ENCODE data around the gene KLC3.
"Not testable (repeated sequence)": the region's sequence is repeated elsewhere in the genome, so short reads cannot be mapped to it uniquely, and the experiment has no call there.

The KLC3 gene

DNA sequence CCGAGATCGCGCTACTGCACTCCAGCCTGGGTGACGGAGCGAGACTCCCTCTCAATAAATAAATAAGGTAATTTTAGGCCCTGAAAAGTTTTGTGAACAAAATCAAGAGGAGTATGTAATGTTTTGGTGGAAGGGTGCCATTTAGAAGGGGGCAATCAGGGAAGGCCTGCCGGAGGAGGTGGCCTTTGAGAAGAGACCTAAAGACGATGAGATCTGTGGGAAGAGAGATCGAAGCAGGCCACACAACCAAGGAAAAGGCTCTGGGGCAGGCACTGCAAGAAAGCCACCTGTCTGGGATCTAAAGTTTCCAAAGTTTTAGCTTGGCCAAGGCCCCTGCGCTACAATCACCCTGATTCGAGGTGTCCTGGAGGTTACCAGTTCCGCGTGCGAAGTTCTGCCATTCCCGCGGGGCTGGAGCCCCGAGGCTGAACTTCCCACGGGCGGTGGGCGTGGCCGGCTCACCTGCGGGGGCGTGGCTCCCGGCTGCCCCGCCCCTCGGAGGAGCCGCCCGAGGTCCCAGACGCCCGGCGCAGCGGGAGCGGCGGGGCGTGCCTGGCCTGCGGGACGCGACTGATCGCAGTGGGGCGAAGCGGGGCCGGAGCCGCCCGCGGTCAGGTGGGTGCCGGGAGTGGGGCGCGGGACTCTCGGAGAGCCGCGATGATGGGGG, at the start of gene KLC3:
Gene KLC3, plus strand, starts transcription at position 519 of the 667 bp plus-strand sequence. CDS start 4,792 bp downstream, outside the sequence.
- peak; percentile 79 for DNase-seq (ENCODE audit: low spot score)

DNA sequence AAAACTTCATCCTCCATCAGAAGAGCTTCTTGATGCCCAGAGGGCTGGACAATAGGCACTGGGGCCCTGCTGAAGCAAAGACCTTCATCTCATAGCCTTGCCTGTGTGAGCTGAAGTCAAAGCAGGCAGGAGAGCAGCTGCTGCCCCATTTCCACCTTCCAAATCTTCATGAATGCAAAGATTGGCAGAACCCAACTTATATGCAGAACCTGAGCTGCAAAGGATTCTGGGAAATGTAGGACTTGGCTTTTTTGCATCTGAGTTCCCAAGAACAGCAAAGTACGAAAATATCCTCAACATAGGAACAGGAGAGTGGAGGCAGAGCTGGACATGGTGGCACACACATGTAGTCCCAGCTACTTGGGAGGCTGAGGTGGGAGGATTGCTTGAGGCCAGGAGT, 48.7 kb upstream of the KLC3 start:
- DNase-seq (ENCODE audit: low spot score), result no peak

DNA sequence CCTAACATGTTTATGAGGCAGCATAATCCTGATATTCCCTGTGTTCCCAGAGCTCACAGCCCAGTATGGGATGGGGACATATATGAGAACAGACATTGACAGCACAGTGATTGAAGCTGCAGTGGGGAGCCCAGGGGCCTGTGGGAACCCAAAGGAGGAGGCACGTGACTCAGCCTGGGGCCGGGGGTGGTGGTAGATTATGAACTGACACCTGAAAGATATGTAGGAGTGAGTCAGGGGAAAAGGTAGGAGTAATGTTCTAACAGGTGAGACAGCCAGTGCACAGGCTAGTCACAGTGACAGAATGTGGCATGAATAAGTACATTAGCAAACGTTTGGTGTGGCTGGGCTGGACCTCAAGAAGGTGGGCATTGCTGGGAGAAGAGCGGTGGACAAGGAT, 46.9 kb upstream of the KLC3 start:
- no peak for DNase-seq (ENCODE audit: low spot score)

DNA sequence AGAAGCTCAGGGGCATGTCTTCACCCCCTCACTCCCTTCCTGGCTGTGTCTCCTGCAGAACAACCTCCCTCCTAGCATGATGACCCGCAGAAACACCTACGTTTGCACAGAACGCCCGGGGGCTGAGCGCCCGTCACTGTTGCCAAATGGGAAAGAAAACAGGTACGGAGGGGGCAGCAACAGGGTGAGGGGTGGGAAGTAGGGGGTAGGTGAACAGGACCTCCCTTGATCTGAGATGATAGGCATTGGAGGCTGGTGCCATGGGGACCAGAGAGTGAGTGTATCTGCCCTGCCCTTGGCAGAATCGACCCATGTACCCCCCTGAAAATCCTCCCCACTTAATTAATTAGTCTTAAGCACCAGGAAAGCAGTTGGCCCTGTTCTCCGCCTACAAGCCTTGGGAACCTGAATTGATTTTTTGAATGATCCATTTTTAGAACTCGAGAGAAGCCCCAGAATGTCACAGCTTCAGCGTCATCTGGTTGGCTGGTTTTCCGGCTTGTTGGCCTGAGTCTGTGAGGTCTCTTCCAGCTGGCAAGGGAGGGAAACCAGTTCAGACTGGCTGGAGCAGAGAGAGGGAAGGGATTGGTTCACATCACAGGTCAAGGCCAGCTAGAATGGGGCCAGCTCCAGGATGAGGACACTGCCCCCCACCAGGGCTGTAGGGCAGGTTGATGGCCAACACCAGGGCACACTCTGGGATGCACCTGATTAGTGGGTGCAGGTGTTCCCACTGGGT, 46.1 kb upstream of the KLC3 start:
- DNase-seq (ENCODE audit: low spot score), result no peak

DNA sequence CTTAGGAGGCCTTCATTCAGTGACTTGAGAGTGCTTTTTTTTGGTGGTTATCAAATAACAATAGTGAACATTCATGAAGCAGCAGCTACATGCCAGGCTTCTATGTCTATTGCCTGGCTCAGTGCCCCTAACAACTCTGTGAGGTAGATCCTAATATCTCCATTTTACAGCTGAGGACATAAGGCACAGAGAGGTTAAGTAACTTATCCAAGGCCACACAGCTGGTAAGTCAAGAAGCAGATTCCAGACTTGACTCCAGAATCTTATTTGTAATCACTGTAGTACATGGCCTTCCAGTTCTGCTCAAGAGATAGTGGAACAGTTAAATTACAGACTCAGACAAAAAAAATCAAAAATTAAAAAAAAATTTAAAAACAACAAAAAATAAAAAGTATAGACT, 44.7 kb upstream of the KLC3 start:
- no peak for DNase-seq (ENCODE audit: low spot score)

DNA sequence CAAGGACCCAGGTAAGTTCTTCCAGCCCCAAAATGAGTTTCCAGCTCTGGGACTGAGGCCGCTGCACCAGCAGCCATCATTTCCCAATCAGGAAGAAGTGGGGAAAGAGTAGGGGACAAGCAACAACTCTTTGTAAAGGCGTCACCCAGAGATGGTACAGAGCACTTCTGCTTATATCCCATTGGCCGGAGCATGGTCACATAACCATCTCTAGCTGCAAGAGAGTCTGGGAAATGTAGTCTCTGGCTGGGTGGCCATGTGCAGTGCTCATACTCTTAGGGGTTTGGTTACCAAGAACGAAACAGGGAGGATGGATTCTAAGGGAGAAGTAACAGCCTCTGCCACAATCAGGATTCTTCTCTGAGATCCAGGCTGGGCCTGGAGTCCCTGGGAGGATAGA, 44.2 kb upstream of the KLC3 start:
- no peak for DNase-seq (ENCODE audit: low spot score)

DNA sequence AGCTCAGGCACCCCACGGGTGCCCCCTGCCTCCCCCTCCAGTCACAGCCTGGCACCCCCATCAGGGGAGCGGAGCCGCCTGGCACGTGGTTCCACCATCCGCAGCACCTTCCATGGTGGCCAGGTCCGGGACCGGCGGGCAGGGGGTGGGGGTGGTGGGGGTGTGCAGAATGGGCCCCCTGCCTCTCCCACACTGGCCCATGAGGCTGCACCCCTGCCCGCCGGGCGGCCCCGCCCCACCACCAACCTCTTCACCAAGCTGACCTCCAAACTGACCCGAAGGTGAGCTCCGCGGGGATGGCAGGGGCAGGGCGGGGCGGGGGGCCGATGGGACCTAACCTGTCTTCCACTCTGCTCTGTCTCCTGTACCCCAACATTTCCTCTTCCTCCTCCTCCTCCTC, 42.9 kb upstream of the KLC3 start:
- no peak for DNase-seq (ENCODE audit: low spot score)

DNA sequence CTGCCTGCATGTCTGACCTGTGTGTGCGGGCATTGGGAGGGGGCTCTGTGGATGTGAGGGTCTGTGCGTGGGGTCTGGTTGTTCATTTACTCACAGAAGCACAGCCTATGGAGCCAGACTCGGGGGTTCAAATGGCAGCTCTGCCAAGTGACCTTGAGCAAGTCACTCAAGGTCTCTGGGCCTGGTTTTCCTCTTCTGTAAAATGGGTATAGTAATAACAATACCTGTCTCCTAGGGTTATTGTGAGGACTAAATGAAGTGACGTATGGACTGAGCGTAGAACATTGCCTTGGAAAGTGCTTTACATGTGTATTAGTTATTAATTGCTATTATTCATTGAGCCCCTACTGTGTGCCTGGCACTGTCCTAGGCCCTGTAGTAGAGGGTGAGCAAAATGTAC, 42.3 kb upstream of the KLC3 start:
- DNase-seq (ENCODE audit: low spot score), result no peak

DNA sequence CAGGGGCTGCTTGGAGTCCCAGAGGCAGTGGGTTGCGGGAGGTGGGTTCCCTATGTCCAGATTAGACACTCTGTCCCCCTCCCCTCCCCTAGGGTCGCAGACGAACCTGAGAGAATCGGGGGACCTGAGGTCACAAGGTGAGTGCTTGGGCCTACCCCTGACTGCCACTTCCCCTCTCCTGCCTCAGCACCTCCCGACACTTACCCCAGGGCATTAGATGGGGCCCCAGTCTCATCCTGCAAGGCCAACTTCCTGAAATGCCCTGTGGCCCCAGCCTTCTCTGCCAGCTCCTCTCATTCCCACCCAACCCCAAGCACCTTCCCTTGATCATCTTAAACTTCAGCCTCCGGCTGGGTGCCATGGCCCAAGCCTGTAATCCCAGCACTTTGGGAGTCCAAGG, 40.8 kb upstream of the KLC3 start:
- no peak for DNase-seq (ENCODE audit: low spot score)

DNA sequence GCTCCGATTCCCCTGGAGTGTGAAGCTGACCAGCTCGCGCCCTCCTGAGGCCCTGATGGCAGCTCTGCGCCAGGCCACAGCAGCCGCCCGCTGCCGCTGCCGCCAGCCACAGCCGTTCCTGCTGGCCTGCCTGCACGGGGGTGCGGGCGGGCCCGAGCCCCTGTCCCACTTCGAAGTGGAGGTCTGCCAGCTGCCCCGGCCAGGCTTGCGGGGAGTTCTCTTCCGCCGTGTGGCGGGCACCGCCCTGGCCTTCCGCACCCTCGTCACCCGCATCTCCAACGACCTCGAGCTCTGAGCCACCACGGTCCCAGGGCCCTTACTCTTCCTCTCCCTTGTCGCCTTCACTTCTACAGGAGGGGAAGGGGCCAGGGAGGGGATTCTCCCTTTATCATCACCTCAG, 38.1 kb upstream of the KLC3 start:
- no peak for DNase-seq (ENCODE audit: low spot score)

DNA sequence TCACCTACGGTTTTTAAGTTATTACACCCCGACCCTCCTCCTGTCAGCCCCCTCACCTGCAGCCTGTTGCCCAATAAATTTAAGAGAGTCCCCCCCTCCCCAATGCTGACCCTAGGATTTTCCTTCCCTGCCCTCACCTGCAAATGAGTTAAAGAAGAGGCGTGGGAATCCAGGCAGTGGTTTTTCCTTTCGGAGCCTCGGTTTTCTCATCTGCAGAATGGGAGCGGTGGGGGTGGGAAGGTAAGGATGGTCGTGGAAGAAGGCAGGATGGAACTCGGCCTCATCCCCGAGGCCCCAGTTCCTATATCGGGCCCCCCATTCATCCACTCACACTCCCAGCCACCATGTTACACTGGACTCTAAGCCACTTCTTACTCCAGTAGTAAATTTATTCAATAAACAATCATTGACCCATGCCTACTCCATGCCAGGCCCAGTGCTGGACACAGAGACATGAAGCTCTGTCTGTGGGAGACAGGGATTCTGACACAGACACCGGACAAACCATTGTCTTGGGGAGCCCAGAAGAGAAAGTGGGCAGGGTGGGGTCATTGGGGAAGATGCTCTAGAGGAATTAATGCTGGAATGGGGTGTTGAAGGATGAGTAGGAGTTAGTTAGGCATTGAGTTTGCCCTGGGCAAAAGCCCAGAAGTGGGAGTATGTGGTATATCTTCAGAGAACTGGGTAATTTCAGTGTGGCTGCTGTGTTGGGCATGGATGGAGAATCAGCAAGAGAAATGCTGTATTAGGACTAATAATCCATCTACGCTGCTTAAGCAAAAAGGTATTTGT, 37.1 kb upstream of the KLC3 start:
- DNase-seq (ENCODE audit: low spot score), result no peak

DNA sequence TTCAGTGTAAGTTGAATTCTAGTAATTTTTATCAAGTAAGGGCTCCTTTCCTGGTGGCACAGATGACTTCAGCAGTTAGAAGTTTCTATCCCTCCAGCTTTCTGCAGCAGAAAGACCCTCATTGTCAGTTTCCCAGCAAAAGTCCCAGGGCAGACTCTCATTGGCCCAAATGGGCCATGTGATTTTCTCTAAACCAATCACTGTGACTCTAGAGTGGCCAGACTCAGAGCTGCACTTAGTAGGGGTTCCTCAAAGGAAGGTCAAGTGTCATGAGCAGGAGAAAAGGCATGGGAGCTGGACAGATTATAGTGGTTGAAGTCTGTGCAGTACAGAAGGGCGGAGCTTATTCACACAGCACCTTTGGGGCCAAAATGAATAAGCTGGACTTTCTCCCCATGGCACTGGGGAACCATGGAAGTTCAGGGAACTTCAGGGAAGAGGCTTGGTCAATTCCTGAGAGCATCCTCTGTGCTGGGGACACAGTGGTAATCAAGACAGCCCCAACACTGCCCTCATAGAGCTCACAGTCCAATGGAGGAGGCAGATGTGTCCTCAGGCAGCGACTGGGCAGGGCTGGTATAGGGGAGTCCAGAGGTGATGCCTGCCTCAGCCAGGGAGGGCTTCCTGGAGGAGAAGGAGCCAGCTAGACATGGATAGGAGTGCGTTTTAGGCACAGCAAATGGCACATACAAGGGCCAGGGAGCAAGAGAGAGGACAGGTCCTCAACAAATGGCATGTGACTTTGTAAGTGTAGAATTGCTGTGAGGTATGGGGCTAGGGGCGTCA, 36.2 kb upstream of the KLC3 start:
- DNase-seq (ENCODE audit: low spot score), result no peak

DNA sequence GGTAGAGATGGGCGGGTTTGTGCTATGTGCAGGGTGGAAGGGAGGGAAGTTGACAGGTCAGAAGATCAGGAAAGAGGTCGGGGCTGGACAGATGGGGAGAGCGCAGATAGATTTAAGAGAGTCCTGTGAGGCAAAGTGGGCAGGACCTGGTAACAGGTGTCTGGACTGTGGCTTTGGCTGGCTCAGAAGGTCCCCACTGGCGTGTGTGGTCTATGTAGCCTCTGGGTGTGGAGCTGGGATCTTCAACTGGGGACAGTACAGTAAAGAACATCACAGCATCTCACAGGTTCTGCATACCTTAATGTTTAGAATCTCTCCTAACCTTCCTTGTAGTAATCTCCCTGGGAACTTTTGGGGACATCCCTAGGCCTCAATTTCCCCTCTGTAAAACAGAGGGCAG, 35.5 kb upstream of the KLC3 start:
- no peak for DNase-seq (ENCODE audit: low spot score)

DNA sequence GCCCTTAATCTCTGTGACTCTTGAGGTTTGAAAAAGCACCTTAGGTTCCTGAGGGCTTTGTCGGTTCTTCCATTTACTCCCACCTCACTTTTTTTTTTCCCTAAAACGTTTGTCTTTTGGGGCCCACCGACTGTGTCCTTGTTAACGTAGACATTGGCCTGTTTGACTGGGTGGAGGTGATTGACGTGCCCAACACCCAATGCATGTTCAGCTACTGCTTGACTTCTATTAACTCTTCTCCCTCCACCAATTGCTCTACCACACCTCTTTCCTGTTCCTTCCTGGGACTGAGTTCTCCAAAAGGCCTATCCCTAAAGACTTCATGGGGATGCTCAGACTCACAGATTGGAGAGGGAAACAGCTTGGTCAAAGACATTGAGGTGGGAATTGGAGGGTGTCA, 35.1 kb upstream of the KLC3 start:
- no peak for DNase-seq (ENCODE audit: low spot score)

DNA sequence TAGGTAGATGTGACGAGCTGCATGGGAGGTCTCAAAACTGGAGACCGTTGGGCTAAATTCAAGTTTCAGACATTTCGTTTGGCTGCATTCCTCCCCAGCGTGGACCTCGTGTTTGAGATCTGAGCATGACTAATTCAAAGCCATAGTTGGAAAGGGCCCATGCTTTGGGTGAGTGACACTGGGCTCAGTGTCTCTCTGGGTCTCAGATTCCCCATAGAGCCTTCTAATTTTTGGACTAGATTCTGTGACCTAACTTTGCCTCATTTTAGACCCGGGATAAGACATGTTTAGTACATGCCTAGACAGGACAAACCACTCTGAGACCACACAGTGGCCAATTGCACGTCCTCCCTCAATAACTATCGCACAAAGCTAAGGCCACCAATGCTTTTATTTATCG, 34.5 kb upstream of the KLC3 start:
- DNase-seq (ENCODE audit: low spot score), result no peak

DNA sequence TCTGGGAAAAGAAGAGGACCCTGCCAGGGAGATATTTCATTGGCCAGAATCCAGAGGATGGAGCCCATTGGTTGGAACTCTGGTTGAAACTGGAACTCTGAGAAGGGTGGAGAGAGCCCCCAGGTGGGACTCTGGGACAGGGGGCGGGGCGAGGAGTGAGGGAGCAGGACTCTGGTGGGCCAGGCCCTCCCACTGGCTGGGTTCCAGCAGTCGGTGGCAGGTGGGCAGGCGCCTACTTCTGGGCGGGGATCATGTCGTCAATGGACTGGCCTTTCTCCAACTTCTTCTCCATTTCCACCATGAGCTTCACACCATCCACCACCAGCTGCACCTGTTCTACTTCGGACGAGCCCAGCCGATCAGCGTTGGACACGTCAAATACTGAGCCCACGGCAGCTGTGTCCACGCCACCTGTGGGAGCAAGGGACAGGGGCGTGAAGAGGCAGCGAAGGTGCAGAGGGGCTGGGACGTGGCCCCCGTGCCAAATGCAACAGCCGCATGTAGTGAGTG, 34.0 kb upstream of the KLC3 start:
- no peak for DNase-seq (ENCODE audit: low spot score)

DNA sequence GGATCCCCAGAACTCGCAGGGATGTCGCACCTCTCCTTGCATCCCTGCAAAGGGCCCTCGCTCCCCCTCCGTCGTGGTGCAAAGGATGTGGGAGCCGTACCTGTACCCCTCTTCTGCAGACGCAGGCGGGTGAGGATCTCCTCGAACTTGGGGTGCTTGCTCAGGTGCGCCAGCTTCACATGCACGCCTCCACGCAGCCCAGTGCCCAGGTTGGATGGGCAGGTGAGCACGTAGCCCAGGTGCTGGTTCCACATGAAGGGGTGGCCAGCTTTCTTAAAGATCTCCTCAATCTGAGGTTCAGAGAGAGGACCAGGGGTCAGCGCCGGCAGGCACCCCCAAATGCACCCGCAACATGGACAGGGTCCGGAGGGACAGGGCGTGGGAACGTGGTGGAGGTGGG, 33.2 kb upstream of the KLC3 start:
- DNase-seq (ENCODE audit: low spot score), result no peak

DNA sequence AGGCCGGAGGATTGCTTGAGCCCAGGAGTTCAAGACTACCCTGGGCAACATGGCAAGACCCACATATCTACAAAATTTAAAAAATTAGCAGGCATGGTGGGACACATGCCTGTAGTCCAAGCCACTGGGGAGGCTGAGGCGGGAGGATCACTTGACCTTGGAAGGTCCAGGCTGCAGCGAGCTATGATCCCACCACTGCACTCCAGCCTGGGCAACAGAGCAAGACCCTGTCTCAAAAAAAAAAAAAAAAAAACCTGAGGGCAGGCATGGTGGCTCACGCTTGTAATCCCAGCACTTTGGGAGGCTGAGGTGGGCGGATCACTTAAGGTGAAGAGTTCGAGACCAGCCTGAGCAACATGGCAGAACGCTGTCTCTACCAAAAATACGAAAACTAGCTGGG, 31.2 kb upstream of the KLC3 start:
- not testable (repeated sequence) for DNase-seq (ENCODE audit: low spot score)

DNA sequence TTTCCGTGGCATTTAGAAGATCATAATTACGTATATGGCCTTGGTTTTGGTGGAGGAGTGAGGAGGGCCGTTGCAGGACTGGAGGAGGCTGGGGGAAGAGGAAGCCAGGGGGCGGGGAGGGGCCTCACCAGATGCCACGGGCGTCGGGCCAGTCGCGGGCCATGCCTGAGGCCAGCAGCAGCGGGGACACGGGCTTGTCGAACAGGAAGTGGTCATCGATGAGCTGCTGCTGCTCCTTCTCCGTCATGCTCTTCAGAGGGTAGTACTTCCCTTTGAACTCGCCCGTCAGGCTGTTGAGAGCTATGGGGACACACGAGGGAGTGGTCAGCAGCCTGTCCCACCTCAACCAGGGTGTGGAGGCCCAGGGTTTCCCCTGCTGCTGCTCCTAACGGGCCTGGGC, 28.9 kb upstream of the KLC3 start:
- no peak for DNase-seq (ENCODE audit: low spot score)

DNA sequence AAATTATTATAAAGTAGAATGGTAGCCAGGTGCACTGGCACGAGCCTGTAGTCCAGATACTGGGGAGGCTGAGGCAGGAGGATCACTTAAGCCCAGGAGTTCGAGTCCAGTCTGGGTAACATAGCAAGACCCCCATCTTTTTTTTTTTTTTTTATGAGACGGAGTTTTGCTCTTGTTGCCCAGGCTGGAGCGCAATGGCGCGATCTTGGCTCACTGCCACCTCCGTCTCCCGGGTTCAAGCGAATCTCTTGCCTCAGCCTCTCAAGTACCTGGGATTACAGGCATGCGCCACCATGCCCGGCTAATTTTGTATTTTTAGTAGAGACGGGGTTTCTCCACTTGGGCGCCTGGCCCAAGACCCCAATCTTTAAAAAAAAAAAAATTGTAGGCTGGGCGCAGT, 28.3 kb upstream of the KLC3 start:
- DNase-seq (ENCODE audit: low spot score), result not testable (repeated sequence)

DNA sequence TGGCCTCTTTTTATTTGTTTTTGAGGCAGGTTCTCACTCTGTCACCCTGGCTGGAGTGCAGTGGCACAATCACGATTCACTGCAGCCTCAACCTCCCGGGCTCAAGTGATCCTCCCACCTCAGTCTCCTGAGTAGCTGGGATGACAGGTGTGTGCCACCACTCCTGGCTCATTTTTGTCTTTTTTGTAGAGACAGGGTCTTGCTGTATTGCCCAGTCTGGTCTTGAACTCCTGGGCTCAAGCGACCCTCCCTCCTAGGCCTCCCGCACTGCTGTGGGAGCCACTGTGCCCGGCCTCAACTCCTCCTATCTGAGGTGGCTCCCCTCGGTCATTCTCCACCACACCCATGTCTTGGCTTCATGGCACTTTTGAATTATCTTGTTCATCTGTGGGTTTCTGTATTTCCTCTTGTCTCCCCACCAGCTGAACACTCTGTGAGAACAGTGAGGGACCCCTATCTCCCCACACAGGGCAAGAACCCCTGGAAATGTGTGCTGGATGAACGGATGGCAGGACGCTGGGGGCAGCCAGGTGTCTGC, 25.8 kb upstream of the KLC3 start:
- DNase-seq (ENCODE audit: low spot score), result no peak

DNA sequence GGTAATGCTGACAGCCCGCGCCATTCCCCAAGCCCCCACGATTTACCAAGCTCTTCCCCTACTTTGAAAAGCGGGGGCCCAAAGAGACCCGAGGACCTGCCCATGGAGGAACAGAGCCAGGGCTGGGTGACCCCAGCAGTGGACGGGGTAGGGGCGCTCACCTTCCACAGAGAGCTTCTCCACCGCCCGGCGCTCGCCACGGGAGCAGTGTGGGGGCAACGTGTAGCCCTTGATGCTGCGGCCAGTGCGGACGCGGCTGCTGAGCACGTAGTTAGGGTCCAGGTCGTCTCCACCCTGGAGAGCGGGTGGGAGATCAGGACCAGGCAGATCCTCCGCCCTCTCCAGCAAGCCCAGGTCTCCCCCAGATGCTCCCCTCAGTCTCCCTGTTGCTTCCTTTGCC, 25.2 kb upstream of the KLC3 start:
- DNase-seq (ENCODE audit: low spot score), result no peak

All from germinal center (tissue), 1 donor.